ENCODE data around the gene DRD2.

Gene DRD2

GRCh38 chr11:113440816-113441215 is 34.4 kb downstream of the DRD2 start:
- DNase-seq: no peak

DNA sequence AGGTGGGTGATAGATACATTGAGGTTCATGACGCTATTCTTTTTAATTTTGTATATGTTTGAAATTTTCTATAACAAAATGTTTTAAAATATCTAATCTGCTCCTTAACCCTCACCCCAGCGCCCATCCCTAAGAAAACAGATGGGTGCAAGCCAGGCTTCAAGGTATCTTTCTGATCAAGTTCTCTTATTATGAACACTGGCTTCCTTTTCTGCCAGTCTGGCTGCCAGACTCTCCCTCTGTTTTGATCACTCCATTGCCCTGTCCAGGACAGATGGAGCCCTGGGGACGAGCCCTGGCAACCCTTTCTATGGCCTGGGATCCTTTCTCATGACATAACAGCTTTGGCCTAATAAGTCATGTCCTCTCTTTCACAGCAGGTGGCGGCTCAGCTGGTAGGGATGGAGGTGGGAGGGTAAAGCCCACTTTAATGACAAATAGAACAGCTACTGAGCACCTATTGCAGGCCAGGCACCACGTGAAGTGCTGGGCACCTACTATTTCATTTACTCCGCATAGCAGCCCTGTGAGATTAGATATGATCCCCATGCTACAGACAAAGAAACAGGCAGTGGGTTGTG is 38.4 kb downstream of the DRD2 start:
- no peak for DNase-seq

DNA sequence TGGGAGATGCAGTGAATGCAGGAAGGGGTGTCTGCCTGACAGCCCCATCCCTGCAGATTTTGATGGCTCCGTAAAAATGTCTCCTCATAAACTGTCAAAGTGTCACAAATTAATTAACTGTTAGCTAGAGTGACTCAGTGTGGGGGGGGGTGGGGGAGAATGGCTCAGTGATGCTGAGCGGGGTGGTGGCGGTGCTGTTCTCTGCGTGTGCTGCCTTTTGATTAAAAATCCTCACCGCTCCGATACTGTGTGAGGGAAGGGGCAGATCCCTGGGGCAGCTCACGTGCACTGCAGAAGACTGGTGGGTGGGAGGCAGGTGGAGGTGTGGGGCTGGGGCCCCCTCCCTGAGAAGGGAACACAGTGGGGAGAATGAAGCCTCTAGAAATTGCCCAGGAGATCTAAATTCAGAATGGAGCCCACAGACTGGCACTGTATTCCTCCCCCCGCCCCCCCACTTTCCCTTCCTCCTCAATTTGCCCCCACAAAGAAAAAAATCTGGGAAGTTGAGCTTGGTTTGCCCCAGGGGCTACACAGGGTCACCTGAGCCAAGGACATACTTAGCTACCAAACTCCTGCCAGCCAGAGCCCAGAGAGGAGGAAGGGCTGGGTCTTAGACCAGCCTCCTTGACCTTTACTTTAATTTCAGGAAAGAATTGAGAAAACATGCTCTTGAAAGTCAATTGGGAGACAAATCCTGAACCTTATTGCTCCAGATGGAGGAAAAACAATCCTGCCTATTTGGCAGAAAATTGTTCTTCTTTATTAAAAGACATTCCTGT is 39.8 kb downstream of the DRD2 start:
- DNase-seq: no peak

GRCh38 chr11:113431746-113432145 is 43.5 kb downstream of the DRD2 start:
- DNase-seq: no peak

GRCh38 chr11:113426686-113427085 is 48.5 kb downstream of the DRD2 start:
- DNase-seq: no peak

DNA sequence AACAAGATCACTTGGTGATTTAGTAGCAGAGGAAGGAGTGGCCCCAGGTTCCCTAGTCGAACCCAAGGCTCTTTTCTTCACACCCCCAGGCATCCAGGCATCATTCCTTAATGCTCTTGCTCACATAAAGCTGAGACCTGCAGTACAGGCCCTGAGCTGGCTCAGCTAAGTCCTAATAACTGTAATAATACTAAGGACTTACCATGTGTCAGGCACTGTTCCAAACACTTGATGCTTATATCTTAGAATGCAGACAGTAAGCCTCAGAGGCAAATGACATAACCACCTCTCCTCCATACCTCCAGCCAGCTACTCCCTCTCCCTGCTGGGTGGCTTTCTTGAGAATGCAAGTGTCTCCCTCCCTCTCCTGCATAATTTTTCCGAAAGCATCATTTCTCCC is 54.4 kb downstream of the DRD2 start:
- no peak for DNase-seq

GRCh38 chr11:113419454-113420003 is 55.7 kb downstream of the DRD2 start:
- DNase-seq: no peak

DNA sequence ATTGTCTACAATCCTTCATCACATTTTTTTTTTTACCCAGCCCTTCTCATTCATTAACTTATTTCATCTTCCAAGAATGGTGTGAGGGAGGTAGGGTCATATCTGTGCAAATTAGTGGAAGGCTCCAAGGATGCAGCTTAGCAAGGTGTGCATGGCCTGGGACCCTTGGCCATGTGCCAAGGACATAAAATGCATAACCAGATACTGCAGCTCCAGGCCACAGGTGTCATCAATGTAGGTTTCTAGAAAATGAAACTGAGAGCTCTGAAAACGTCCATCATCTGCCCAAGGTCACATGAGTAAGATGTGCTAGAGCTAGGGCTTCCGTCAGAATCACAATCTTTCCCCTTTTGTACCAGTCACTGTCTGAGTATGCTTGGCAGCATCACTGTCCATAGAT is 57.8 kb downstream of the DRD2 start:
- no peak for DNase-seq

DNA sequence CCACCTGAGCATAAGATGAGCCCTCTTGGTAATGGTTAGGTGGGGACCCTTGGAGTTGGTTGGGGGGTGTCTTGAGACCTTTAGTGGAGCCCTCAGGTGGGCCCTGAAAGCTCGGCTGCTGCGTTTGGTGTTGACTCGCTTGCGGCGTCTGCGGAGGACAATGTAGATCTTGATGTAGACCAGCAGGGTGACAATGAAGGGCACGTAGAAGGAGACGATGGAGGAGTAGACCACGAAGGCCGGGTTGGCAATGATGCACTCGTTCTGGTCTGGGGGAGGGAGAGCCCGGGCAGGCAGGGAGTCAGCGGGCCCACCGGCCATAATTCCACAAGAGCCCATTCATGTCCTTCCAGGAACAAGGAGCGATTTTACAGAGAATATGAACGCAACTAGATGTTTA is 59.9 kb downstream of the DRD2 start:
- DNase-seq: no peak

DNA sequence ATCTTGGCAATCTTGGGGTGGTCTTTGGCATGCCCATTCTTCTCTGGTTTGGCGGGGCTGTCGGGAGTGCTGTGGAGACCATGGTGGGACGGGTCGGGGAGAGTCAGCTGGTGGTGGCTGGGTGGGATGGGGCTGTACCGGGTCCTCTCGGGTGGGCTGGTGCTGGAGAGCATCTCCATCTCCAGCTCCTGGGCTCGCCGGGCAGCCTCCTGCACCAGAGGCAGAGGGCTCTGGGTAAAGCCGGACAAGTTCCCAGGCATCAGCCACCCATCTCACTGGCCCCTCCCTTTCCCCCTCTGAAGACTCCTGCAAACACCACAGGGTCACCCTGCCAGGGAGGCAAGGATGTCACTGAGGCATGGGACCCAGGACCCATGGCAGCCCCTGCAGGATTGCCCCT is 62.5 kb downstream of the DRD2 start:
- DNase-seq: no peak

GRCh38 chr11:113411536-113411935 is 63.7 kb downstream of the DRD2 start:
- DNase-seq: no peak

DNA sequence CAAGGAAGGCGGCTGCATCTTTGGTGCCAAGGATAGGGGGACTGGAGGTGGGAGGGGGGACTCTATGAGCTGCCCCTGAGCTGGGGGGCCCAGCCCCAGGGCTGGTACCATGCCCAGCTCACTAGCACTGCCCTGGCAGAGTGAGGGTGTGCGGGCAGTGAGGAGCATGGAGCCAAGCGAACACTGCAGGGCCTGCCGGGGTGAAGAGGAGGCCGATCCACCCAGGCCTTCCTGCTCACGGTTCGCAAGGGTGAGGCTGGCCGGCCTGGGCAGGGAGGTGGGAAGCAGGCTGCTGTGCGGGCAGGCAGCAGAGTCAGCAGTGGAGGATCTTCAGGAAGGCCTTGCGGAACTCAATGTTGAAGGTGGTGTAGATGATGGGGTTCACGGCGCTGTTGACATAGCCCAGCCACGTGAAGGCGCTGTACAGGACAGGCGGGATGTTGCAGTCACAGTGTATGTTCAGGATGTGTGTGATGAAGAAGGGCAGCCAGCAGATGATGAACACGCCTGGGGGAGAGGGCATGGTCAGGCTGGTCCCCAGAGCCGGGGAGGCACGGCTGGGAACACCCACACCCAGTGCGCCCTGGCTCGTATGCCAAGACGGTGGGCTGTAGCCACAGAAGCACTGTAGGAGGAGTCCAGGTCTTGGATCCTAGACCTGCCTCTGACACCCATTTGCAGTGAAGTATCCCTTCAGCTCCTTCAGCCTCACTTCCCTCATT is 64.6 kb downstream of the DRD2 start:
- DNase-seq: no peak

DNA sequence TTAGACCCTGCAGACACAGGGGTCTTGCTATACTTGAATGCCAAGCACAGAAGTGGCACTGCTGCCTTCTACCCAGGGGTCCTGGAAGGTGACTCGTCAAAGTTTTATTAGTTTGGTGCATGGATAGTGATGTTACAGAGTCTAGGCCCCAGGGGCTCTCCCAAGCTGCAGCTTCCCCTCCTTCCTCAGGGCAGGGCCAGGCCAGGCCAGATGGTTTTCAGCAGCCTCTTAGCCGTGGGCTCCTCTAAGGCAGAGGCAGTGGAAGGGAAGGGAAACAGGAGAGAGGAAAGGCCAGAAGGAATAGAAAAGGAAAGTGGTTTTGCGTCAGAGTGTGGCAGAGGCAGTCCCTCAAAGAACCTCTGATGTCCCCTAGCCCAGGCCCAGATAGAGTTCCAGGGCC is 65.7 kb downstream of the DRD2 start:
- no peak for DNase-seq

DNA sequence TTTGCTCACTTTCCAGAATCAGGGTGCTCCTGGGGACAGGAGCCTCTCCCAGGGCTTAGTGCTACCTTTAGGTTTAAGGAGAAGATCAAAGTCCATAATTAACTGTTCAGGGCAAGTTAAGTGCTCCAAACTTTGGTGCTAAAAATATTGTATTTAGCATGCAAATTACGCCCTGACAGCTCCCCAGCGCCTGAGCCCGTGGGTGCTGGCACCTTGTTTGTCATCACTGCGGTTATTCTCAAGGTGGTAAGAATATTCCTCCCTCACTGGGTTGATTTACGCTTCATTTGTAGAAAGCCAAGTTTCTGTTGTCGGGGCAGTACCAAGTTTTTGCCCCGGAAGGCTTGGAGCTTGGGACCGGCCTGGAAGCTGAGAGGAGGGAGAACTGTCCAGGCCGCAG is 66.3 kb downstream of the DRD2 start:
- DNase-seq: no peak

- DNase-seq: no peak
Observed at GRCh38 chr11:113408206-113408605, 67.0 kb downstream of the DRD2 start.

- no peak for DNase-seq
Observed at GRCh38 chr11:113407163-113407562, 68.0 kb downstream of the DRD2 start.

DNA sequence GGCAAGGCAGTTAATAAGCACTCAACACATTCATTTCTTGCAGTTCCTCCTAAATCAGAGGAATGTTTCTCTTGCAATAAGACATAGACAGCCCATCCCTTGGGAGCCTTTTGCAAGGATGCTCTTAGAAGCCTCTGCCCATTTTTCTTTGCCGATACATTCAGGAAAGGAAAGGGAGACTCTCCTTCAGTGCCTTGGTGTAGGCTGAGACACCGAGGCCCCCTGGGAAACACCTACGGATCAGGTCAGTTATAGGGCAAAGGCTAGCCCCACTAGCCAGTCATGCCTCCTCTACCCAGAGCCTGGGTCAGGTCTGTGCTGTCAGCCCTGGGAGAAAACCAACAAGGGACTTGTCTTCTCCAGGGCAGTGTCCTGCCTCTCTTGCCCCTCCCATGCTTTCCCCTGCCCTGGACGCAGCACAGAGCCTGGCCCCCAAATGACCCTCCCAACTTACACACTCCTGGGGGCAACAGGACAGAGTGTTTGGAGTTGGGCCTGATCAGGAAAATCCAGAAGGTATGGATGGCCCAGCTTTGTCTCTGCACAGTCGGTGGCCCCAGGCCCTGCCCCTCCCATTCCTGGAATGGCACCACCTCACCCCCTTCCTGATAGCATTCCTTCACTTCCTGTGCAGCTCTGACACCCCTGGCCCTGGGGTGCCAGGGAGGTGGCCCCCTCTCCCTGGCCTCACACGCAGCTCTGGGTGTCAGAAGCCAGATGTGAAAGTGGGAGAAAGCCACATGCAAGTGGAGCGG is 69.3 kb downstream of the DRD2 start:
- no peak for DNase-seq

- no peak for DNase-seq
Observed at GRCh38 chr11:113404859-113405430, 70.3 kb downstream of the DRD2 start.

GRCh38 chr11:113401718-113402117 is 73.5 kb downstream of the DRD2 start:
- DNase-seq: peak; percentile 54

DNA sequence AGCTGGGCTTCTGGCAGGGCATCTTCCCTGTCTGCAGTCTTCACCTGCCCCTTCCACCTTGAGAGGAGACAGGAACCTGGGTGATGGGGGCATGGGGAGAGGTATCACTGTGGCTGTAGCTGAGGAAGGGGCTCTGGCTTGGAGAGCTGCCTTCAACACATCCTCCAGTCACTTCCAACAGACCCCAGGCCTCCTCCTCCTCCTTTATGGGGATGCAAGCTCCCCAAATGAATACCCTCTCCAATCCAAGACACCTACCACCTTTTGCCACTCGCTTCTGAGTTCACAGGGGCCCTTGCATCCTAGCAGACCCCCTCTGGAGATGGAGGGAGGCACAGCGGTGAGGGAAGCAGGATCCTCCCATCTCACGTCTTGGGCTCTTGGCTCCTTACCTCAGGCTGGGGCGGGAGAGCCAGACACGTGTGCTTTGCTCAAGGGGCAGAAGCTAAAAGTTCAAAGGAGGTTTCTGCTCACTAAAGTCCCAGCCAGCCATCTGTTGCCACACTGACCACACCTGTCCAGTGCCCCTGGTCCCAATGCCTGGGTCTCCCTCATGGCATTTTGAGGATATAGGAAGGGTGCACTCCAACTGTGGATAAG is 74.5 kb downstream of the DRD2 start:
- no peak for DNase-seq

- DNase-seq: no peak
Observed at GRCh38 chr11:113398669-113399430, 76.3 kb downstream of the DRD2 start.

GRCh38 chr11:113397821-113398220 is 77.4 kb downstream of the DRD2 start:
- no peak for DNase-seq

Measured in DMS79 (cell line).